H1 (cell line): Measurements from ENCODE around the gene TSHZ2. TPM values are rescaled to one million over a fixed set of nuclear protein-coding genes. Genes with fewer than 3 reads are reported as not detected.

Experiments used
- CTCF ChIA-PET: fragments of 300-600 bp; sonication (Branson Sonifier 250); formaldehyde crosslinking; loops from one replicate; lab custom pipeline; 2021; ENCODE audit not compliant: partially characterized antibody; lab: Charles Lee
- POLR2A ChIA-PET: fragments of 300-600 bp; sonication (Branson Sonifier 250); formaldehyde crosslinking; loops from one replicate; lab custom pipeline; 2021; ENCODE audit warnings: inconsistent platforms; ENCODE audit not compliant: partially characterized antibody; lab: Charles Lee
- DNase-seq, 2 experiments: peaks; one replicate each; pipeline versions ENCODE4 v3.0.0 to v3.0.0-alpha.2; 2010 to 2022; ENCODE audit warnings: low spot score in 2 of 2, low read depth in 1 of 2, mixed read lengths in 1 of 2
- FAIRE-seq: peaks from 2 replicates; lab custom pipeline; 2011; peaks lifted over from hg19 to GRCh38; lab: Jason Lieb, UNC
- H2AFZ ChIP-seq: 2 replicates; pipeline ENCODE4 v1.8.1; 2012; ENCODE audit warnings: low read length, inconsistent platforms
- H2AK5ac ChIP-seq: 2 replicates; pipeline ENCODE4 v1.6.1; 2013; ENCODE audit warnings: low read depth, low read length
- H2BK120ac ChIP-seq: replicated peaks from 2 replicates; pipeline ENCODE3; 2013; ENCODE audit warnings: low read depth, low read length, inconsistent platforms
- H2BK12ac ChIP-seq: 2 replicates; pipeline ENCODE4 v1.6.1; 2013; ENCODE audit warnings: low read depth, low read length
- H2BK15ac ChIP-seq: 2 replicates; pipeline ENCODE4 v1.6.1; 2013; ENCODE audit warnings: low read length
- H2BK20ac ChIP-seq: 2 replicates; pipeline ENCODE4 v1.6.1; 2013; ENCODE audit warnings: low read length
- H2BK5ac ChIP-seq: 2 replicates; pipeline ENCODE4 v1.6.1; 2013; ENCODE audit warnings: low read depth, low read length
- H3K14ac ChIP-seq: 2 replicates; pipeline ENCODE4 v1.6.1; 2013; ENCODE audit warnings: inconsistent platforms; ENCODE audit not compliant: insufficient read length
- H3K18ac ChIP-seq: 2 replicates; pipeline ENCODE4 v1.6.1; 2013; ENCODE audit warnings: low read length; ENCODE audit errors: extremely low read depth
- H3K23ac ChIP-seq: 2 replicates; pipeline ENCODE4 v1.6.1; 2013; ENCODE audit warnings: inconsistent platforms; ENCODE audit not compliant: insufficient read length
- H3K23me2 ChIP-seq: 2 replicates; pipeline ENCODE4 v1.6.1; 2013; ENCODE audit warnings: low read depth, low read length
- H3K27ac ChIP-seq: 2 replicates; pipeline ENCODE4 v1.6.1; 2011; ENCODE audit warnings: low read depth, low read length, inconsistent platforms
- H3K27me3 ChIP-seq, 4 experiments: replicated peaks in 1 of 4; 1 replicate in 1 of 4; 2 replicates in 3 of 4; pipeline versions ENCODE4 v1.6.1 to v1.8.1; 2011 to 2013; ENCODE audit warnings: low read length in 3 of 4, mild to moderate bottlenecking in 3 of 4, inconsistent platforms in 2 of 4, mixed read lengths in 2 of 4, moderate library complexity in 1 of 4; ENCODE audit not compliant: control insufficient read depth in 3 of 4, insufficient read depth in 3 of 4; ENCODE audit errors: extremely low read depth in 1 of 4
- H3K36me3 ChIP-seq, 4 experiments: 2 replicates each; pipeline versions ENCODE4 v1.6.1 to v1.8.1; 2011 to 2013; ENCODE audit warnings: mild to moderate bottlenecking in 4 of 4, low read length in 3 of 4, moderate library complexity in 2 of 4, control low read depth in 1 of 4, inconsistent platforms in 1 of 4; ENCODE audit not compliant: insufficient read depth in 4 of 4, control insufficient read depth in 2 of 4
- H3K4ac ChIP-seq: replicated peaks from 2 replicates; pipeline ENCODE3; 2013; ENCODE audit warnings: low read length, low read depth, mixed read lengths, inconsistent platforms; ENCODE audit not compliant: insufficient read length
- H3K4me1 ChIP-seq, 4 experiments: replicated peaks in 1 of 4; 1 replicate in 1 of 4; 2 replicates in 3 of 4; pipeline versions ENCODE4 v1.6.1 to v1.8.1; 2011 to 2013; ENCODE audit warnings: low read length in 3 of 4, inconsistent platforms in 2 of 4, mixed read lengths in 1 of 4; ENCODE audit not compliant: insufficient read depth in 4 of 4, control insufficient read depth in 3 of 4
- H3K4me2 ChIP-seq, 2 experiments: 2 replicates each; pipeline versions ENCODE4 v1.6.1 to v1.8.1; 2011 to 2013; ENCODE audit warnings: low read depth in 2 of 2, low read length in 2 of 2, control low read depth in 1 of 2, inconsistent platforms in 1 of 2, mild to moderate bottlenecking in 1 of 2; ENCODE audit not compliant: insufficient read depth in 1 of 2
- H3K4me3 ChIP-seq, 4 experiments: fragments of 200-600, 300-600 bp in 1 of 4; sonication (generic), shearing (Covaris generic), sonication (Bioruptor Twin) in 1 of 4; 2 replicates each; pipeline versions ENCODE4 v1.5.1 to v1.8.1; 2011 to 2016; ENCODE audit warnings: low read length in 4 of 4, low read depth in 3 of 4, control low read depth in 2 of 4, inconsistent platforms in 2 of 4, mild to moderate bottlenecking in 2 of 4, mixed read lengths in 1 of 4, moderate library complexity in 1 of 4; ENCODE audit not compliant: insufficient read depth in 2 of 4; ENCODE audit errors: extremely low read depth in 1 of 4
- H3K56ac ChIP-seq: replicated peaks from 2 replicates; pipeline ENCODE3; 2013; ENCODE audit warnings: low read depth, mild to moderate bottlenecking, mixed read lengths, low read length, inconsistent platforms; ENCODE audit not compliant: insufficient read length
- H3K79me1 ChIP-seq: 2 replicates; pipeline ENCODE4 v1.6.1; 2013; ENCODE audit warnings: low read depth, low read length, control low read depth
- H3K79me2 ChIP-seq, 2 experiments: 2 replicates each; pipeline versions ENCODE4 v1.6.1 to v1.8.1; 2012 to 2013; ENCODE audit warnings: low read length in 2 of 2, mild to moderate bottlenecking in 2 of 2, inconsistent platforms in 1 of 2; ENCODE audit not compliant: insufficient read depth in 2 of 2, control insufficient read depth in 1 of 2
- H3K9ac ChIP-seq, 4 experiments: replicated peaks in 1 of 4; 1 replicate in 1 of 4; 2 replicates in 3 of 4; pipeline versions ENCODE4 v1.6.1 to v1.8.1; 2011 to 2013; ENCODE audit warnings: low read depth in 3 of 4, low read length in 3 of 4, control low read depth in 2 of 4, mild to moderate bottlenecking in 2 of 4, moderate library complexity in 2 of 4, inconsistent platforms in 1 of 4; ENCODE audit errors: extremely low read depth in 1 of 4
- H3K9me3 ChIP-seq, 2 experiments: 2 replicates each; pipeline versions ENCODE4 v1.6.1 to v1.8.1; 2012 to 2013; ENCODE audit warnings: mild to moderate bottlenecking in 2 of 2, moderate library complexity in 2 of 2, control low read depth in 1 of 2, inconsistent platforms in 1 of 2, low read depth in 1 of 2, low read length in 1 of 2, mixed read lengths in 1 of 2; ENCODE audit not compliant: insufficient read depth in 2 of 2
- H4K20me1 ChIP-seq, 2 experiments: replicated peaks in 1 of 2; 2 replicates each; pipeline versions ENCODE3 to v1.8.1; 2011 to 2013; ENCODE audit warnings: inconsistent platforms in 2 of 2, low read length in 2 of 2, mild to moderate bottlenecking in 1 of 2; ENCODE audit not compliant: insufficient read depth in 2 of 2, control insufficient read depth in 1 of 2
- H4K5ac ChIP-seq: 2 replicates; pipeline ENCODE4 v1.6.1; 2013; ENCODE audit warnings: low read length, low read depth, mixed read lengths, inconsistent platforms; ENCODE audit not compliant: insufficient read length
- H4K8ac ChIP-seq: 2 replicates; pipeline ENCODE4 v1.8.0; 2013; ENCODE audit warnings: mild to moderate bottlenecking, moderate library complexity, low read length, inconsistent platforms; ENCODE audit not compliant: insufficient read depth; ENCODE audit errors: extremely low read depth
- H4K91ac ChIP-seq: replicated peaks from 2 replicates; pipeline ENCODE3; 2013; ENCODE audit warnings: low read length, mixed read lengths, inconsistent platforms; ENCODE audit not compliant: insufficient read length
- EGR1 ChIP-seq: IDR thresholded peaks from 2 replicates; pipeline ENCODE4 v1.6.1; 2011; ENCODE audit warnings: low read depth, low read length, borderline replicate concordance
- EZH2 ChIP-seq: fragments of 200-600 bp; sonication (generic); IDR thresholded peaks from 2 replicates; pipeline ENCODE4 v1.7.1; 2012; ENCODE audit warnings: low read depth, mild to moderate bottlenecking, moderate library complexity, low read length, inconsistent platforms; ENCODE audit not compliant: severe bottlenecking
- GTF2F1 ChIP-seq: IDR thresholded peaks from 2 replicates; pipeline ENCODE4 v1.6.1; 2012; ENCODE audit warnings: low read depth, low read length, improper control_type of control experiment, borderline replicate concordance
- POU5F1 ChIP-seq: IDR thresholded peaks from 2 replicates; pipeline ENCODE4 v1.6.1; 2011; ENCODE audit warnings: low read depth, mild to moderate bottlenecking, low read length, moderate library complexity
- RFX5 ChIP-seq: IDR thresholded peaks from 2 replicates; pipeline ENCODE4 v1.6.1; 2011; ENCODE audit warnings: low read depth, low read length, improper control_type of control experiment, borderline replicate concordance
- SAP30 ChIP-seq: fragments of 300-600 bp; sonication (generic); IDR thresholded peaks from 2 replicates; pipeline ENCODE4 v1.7.1; 2012; ENCODE audit warnings: low read length, moderate library complexity, mild to moderate bottlenecking, inconsistent platforms; ENCODE audit not compliant: insufficient read depth, insufficient replicate concordance
- YY1 ChIP-seq: IDR thresholded peaks from 2 replicates; pipeline ENCODE4 v1.6.1; 2011; ENCODE audit warnings: low read depth, mild to moderate bottlenecking, low read length
- WGBS, 2 experiments: shearing (Covaris generic) in 1 of 2; methylation state at CpG; one replicate each; pipeline versions ENCODE4 v1.1.6 to v1.1.7; 2013 to 2015; ENCODE audit warnings: low lambda C conversion rate in 2 of 2, mixed read lengths in 2 of 2, inconsistent platforms in 1 of 2, low coverage in 1 of 2, missing lambda C conversion rate in 1 of 2; ENCODE audit not compliant: insufficient replicate concordance in 2 of 2, insufficient coverage in 1 of 2, insufficient read length in 1 of 2; ENCODE audit errors: extremely low coverage in 1 of 2, missing lambda C conversion rate in 1 of 2; 5-methylcytosine and 5-hydroxymethylcytosine counted together
- polyA plus RNA-seq, 7 experiments: library from polyadenylated mRNA; depleted of rRNA in 3 of 7; stranded (reverse) in 5 of 7; unstranded in 2 of 7; fragments of >200 nt in 5 of 7; fragments of 200-250 nt in 2 of 7; gene quantifications; 1 replicate in 5 of 7; 2 replicates in 1 of 7; 4 replicates in 1 of 7; pipeline versions ENCODE4 v1.2.1 to v1.2.3, GENCODE V29; 2011 to 2013; ENCODE audit warnings: missing spikeins in 2 of 7, mixed read lengths in 2 of 7
- total RNA-seq: library from RNA; stranded (reverse); fragmentation: NEBNext Ultra II Directional; extraction: Animal tissue kit (Norgen Biotek cat#: 25700); gene quantifications from 2 replicates; pipeline ENCODE4 v1.2.1, GENCODE V29; 2021
- TF ChIP-seq, protein P1 (sequence below): IDR thresholded peaks from 2 replicates; pipeline ENCODE4 v1.6.1; 2011; ENCODE audit warnings: low read depth, mild to moderate bottlenecking, low read length; ENCODE audit not compliant: insufficient read depth
- TF ChIP-seq, protein P2 (sequence below): IDR thresholded peaks from 2 replicates; pipeline ENCODE4 v1.6.1; 2012; ENCODE audit warnings: inconsistent platforms

The TSHZ2 gene
- total and polyA plus RNA-seq, 2 of the 8 experiments (the other 6 are each of a cell fraction or from before 2014, with no cell fraction given), result 0.14 to 0.30 TPM

DNA sequence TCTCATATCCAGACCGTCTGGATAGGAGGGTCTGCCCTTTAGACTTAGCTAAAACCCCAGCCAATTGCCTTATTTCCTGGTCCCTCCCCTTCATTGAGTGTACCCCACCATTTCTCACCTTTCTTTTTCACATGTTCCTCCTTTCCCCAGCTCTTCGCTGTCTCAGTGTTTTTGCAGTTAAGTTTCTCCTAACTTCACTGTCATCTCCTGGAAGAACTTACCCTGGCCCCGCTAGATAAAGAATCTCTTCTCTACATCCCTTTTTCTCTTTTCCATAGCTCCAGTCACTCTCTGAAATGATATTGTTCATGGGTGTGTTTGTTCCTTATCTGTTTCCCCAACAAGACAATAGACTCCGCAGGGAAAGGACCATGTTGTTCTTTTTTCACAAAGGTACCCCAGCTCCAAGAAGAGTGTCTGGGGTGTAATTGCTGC lies 208.8 kb downstream of the TSHZ2 start:
- no peak overlapping the region for H3K18ac ChIP-seq
- H4K8ac ChIP-seq, result no peak overlapping the region
- H3K9me3 ChIP-seq, result no peaks in the 10 kb centered on the region
- no peak overlapping the region for H3K4me2 ChIP-seq
- 0 out of 7 replicates have a peak, but pooled peaks cover 0 to 2% (median 0%) of the 10 kb centered on the region in 4 experiments for H3K4me1 ChIP-seq
- H4K91ac ChIP-seq, result no peak overlapping the region
- no peaks in the 10 kb centered on the region for H3K79me2 ChIP-seq
- no peak overlapping the region for H2BK5ac ChIP-seq
- no peak overlapping the region for H2BK120ac ChIP-seq
- DNase-seq (no peak), FAIRE-seq (no peak)
- H2BK12ac ChIP-seq, result no peak overlapping the region
- WGBS, 2 experiments, result 89% methylated on average over 4 of the region's 4 CpGs; no CpG with 5 or more reads in 1 of the 2 experiments
- no peak overlapping the region for H2AFZ ChIP-seq
- no peak overlapping the region for H3K9ac ChIP-seq
- H3K4me3 ChIP-seq, result no peak overlapping the region
- H2BK15ac ChIP-seq, result no peak overlapping the region
- no peak overlapping the region for H2BK20ac ChIP-seq
- CTCF ChIA-PET, result no interaction called here
- no peaks in the 10 kb centered on the region for H3K79me1 ChIP-seq
- TF ChIP-seq POU5F1 (no peak), YY1 (no peak), SAP30 (no peak), EGR1 (no peak), GTF2F1 (no peak), EZH2 (no peak), RFX5 (no peak)
- TF ChIP-seq, protein P1, sequence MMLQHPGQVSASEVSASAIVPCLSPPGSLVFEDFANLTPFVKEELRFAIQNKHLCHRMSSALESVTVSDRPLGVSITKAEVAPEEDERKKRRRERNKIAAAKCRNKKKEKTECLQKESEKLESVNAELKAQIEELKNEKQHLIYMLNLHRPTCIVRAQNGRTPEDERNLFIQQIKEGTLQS, result no peak
- TF ChIP-seq, protein P2, sequence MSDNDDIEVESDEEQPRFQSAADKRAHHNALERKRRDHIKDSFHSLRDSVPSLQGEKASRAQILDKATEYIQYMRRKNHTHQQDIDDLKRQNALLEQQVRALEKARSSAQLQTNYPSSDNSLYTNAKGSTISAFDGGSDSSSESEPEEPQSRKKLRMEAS, result no peak
- H2AK5ac ChIP-seq, result no peak overlapping the region
- H3K4ac ChIP-seq, result no peak overlapping the region
- H3K23me2 ChIP-seq, result no peaks in the 10 kb centered on the region
- H3K27me3 ChIP-seq, result no peaks in the 10 kb centered on the region
- no peaks in the 10 kb centered on the region for H4K20me1 ChIP-seq
- no peak overlapping the region for H3K14ac ChIP-seq
- H3K36me3 ChIP-seq, result no peaks in the 10 kb centered on the region
- POLR2A ChIA-PET, result no interaction called here
- no peak overlapping the region for H4K5ac ChIP-seq
- H3K27ac ChIP-seq, result no peak overlapping the region
- H3K23ac ChIP-seq, result no peak overlapping the region
- H3K56ac ChIP-seq, result no peak overlapping the region
